ENCODE measurements around the gene JCAD. TPM values are rescaled to one million over a fixed set of nuclear protein-coding genes. Genes with fewer than 3 reads are reported as not detected.

JCAD gene
- total RNA-seq, 1 experiment from 2014 or later, result 0.77 TPM

DNA sequence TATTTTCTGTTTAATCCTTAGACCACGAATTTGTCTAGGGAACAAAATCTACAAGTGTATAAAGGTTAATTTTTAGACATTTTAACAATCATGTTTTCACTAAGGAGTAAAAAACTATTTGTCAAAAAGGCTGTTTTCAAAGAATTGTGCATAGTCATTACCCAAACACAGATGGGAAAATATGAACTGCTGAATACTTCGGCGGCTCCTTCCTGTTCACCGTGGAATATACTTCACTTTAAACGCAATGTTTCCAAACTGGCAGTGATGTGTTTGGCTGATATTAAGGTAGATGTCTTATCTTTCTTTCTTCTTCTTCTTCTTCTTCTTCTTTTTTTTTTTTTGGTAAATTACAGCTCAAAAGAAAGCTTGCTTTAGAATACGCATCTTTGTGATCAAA lies 41.4 kb downstream of the JCAD start:
- Histone ChIP-seq H2AK5ac (ENCODE audit: insufficient read length, low read length) (no peak overlapping the region), H4K20me1 (ENCODE audit: control insufficient read depth, insufficient read depth, insufficient read length) (no peaks in the 10 kb centered on the region), H3K4me2 (ENCODE audit: insufficient read depth, insufficient read length, low read length) (no peak overlapping the region), H3K79me2 (ENCODE audit: insufficient read depth, low read length) (no peaks in the 10 kb centered on the region), H3K23ac (ENCODE audit: insufficient read length, low read depth, low read length) (no peak overlapping the region), H3K9me3 (ENCODE audit: control insufficient read depth, low read depth, low read length) (no peaks in the 10 kb centered on the region), H4K5ac (ENCODE audit: insufficient read length, low read depth, low read length) (no peak overlapping the region), H4K91ac (ENCODE audit: insufficient read length, low read depth, low read length) (no peak overlapping the region), H2BK20ac (ENCODE audit: low read depth, low read length, poor library complexity, severe bottlenecking) (no peak overlapping the region), H2BK12ac (ENCODE audit: insufficient read length, low read depth, low read length) (no peak overlapping the region), H3K4me1 (ENCODE audit: insufficient read depth, low read length) (no peaks in the 10 kb centered on the region), H3K18ac (ENCODE audit: insufficient read length, low read depth, low read length) (no peak overlapping the region), H3K79me1 (ENCODE audit: insufficient read depth, low read depth, low read length, poor library complexity, severe bottlenecking) (no peaks in the 10 kb centered on the region), H3T11ph (ENCODE audit: low read length) (no peak overlapping the region), H3K27ac (ENCODE audit: insufficient read length, low read depth, low read length) (no peak overlapping the region), H4K8ac (replicated peaks; ENCODE audit: insufficient read length, low read depth, low read length) (no peak overlapping the region), H2BK15ac (ENCODE audit: low read depth, low read length) (no peak overlapping the region), H2BK120ac (ENCODE audit: low read depth, low read length, poor library complexity, severe bottlenecking) (no peak overlapping the region), H2AFZ (ENCODE audit: low read length) (no peak overlapping the region), H3K27me3 (ENCODE audit: insufficient read depth, low read length) (no peaks in the 10 kb centered on the region), H3K14ac (ENCODE audit: insufficient read depth, low read length) (no peak overlapping the region), H3K23me2 (ENCODE audit: insufficient read length, low read depth, low read length, poor library complexity, severe bottlenecking) (no peaks in the 10 kb centered on the region), H3K9ac (ENCODE audit: extremely low read depth, insufficient read length, low read length) (no peak overlapping the region), H3K56ac (ENCODE audit: insufficient read length, low read depth, low read length) (no peak overlapping the region), H2BK5ac (ENCODE audit: insufficient read length, low read length) (no peak overlapping the region), H3K4ac (ENCODE audit: low read depth, low read length) (no peak overlapping the region)
- H3K4me1 Mint-ChIP-seq, result peaks cover 5 to 7% of the 10 kb centered on the region in 2 experiments; a peak in 3 of 4 replicates
- WGBS (ENCODE audit: extremely low coverage, insufficient read length, low lambda C conversion rate), result no CpG with 5 or more reads among the region's 6 CpGs
- DNase-seq, result no peak
- no peaks in the 10 kb centered on the region for H3K9me3 Mint-ChIP-seq
- H3K4me3 Mint-ChIP-seq, result no peak overlapping the region
- H3K36me3 Mint-ChIP-seq (ENCODE audit: insufficient read depth in 1 of 3, low read depth in 3 of 3), result no peaks in the 10 kb centered on the region
- TF ChIP-seq, protein P1, sequence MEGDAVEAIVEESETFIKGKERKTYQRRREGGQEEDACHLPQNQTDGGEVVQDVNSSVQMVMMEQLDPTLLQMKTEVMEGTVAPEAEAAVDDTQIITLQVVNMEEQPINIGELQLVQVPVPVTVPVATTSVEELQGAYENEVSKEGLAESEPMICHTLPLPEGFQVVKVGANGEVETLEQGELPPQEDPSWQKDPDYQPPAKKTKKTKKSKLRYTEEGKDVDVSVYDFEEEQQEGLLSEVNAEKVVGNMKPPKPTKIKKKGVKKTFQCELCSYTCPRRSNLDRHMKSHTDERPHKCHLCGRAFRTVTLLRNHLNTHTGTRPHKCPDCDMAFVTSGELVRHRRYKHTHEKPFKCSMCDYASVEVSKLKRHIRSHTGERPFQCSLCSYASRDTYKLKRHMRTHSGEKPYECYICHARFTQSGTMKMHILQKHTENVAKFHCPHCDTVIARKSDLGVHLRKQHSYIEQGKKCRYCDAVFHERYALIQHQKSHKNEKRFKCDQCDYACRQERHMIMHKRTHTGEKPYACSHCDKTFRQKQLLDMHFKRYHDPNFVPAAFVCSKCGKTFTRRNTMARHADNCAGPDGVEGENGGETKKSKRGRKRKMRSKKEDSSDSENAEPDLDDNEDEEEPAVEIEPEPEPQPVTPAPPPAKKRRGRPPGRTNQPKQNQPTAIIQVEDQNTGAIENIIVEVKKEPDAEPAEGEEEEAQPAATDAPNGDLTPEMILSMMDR (conservative IDR thresholded peaks at IDR 0.05), result no peak
- H3K27me3 Mint-ChIP-seq (ENCODE audit: low read depth), result no peaks in the 10 kb centered on the region; the same call in 1 of the 2 replicates
- no peak overlapping the region for H3K27ac Mint-ChIP-seq
